GM12878 (cell line): ENCODE data around the gene CCDC187. TPM values are rescaled to one million over a fixed set of nuclear protein-coding genes. Genes with fewer than 3 reads are reported as not detected.

Experiments
- ATAC-seq: fragments of 200-7000 bp; cut with Tn5 transposase; 3 replicates; pipeline ENCODE4 v1.9.1; 2020; ENCODE audit warnings: mild to moderate bottlenecking, moderate library complexity
- BruUV-seq: library from RNA; stranded (reverse); fragments of 400-500 nt; replicated peaks from 2 replicates; lab custom pipeline; 2021; lab: Mats Ljungman, UMichigan
- CTCF ChIA-PET: fragments of 300-600 bp; sonication (Branson Sonifier 250); formaldehyde crosslinking; extraction: SDS; loops from one replicate; lab custom pipeline; 2021; ENCODE audit warnings: inconsistent platforms; lab: Yijun Ruan, JAX
- POLR2A ChIA-PET: fragments of 350-600 bp; formaldehyde crosslinking; extraction: SDS; loops from one replicate; lab custom pipeline; 2021; ENCODE audit warnings: inconsistent platforms; lab: Charles Lee
- RAD21 ChIA-PET: fragments of 300-600 bp; sonication (Branson Sonifier 250); formaldehyde crosslinking; loops from one replicate; lab custom pipeline; 2023; ENCODE audit warnings: antibody characterized with exemption; ENCODE audit not compliant: unreplicated experiment; lab: Charles Lee
- SMC1A ChIA-PET: fragments of 300-600 bp; sonication (Branson Sonifier 250); formaldehyde crosslinking; loops from one replicate; lab custom pipeline; 2023; ENCODE audit not compliant: unreplicated experiment, uncharacterized antibody; lab: Charles Lee
- DNase-seq: peaks from one replicate; pipeline ENCODE4 v3.0.0-alpha.2; 2011; ENCODE audit warnings: low read depth, low spot score
- FAIRE-seq: peaks from 3 replicates; lab custom pipeline; 2011; peaks lifted over from hg19 to GRCh38; lab: Jason Lieb, UNC
- H2AFZ ChIP-seq: 2 replicates; pipeline ENCODE4 v1.6.0; 2011; ENCODE audit warnings: low read depth, low read length, control low read depth; ENCODE audit not compliant: control insufficient read depth
- H3K27ac ChIP-seq: 2 replicates; pipeline ENCODE4 v1.5.1; 2011; ENCODE audit warnings: control low read depth; ENCODE audit not compliant: control insufficient read depth, insufficient read depth
- H3K27me3 ChIP-seq, 2 experiments: replicated peaks in 1 of 2; 2 replicates each; pipeline versions ENCODE4 v1.6.0 to v1.6.1; 2011; ENCODE audit warnings: low read length in 1 of 2; ENCODE audit not compliant: control insufficient read depth in 2 of 2, insufficient read depth in 2 of 2
- H3K36me3 ChIP-seq, 2 experiments: 2 replicates each; pipeline ENCODE4 v1.5.1; 2011; ENCODE audit warnings: low read length in 1 of 2; ENCODE audit not compliant: control insufficient read depth in 2 of 2, insufficient read depth in 2 of 2
- H3K4me1 ChIP-seq: 2 replicates; pipeline ENCODE4 v1.6.1; 2011; ENCODE audit warnings: mild to moderate bottlenecking, low read length, moderate library complexity, mixed read lengths; ENCODE audit not compliant: control insufficient read depth, insufficient read depth
- H3K4me2 ChIP-seq: 2 replicates; pipeline ENCODE4 v1.6.0; 2011; ENCODE audit warnings: control low read depth; ENCODE audit not compliant: control insufficient read depth, insufficient read depth
- H3K4me3 ChIP-seq: fragments of 200-600 bp; sonication (generic); 2 replicates; pipeline ENCODE4 v1.5.1; 2016
- H3K79me2 ChIP-seq: 2 replicates; pipeline ENCODE4 v1.6.0; 2011; ENCODE audit warnings: low read length; ENCODE audit not compliant: control insufficient read depth, insufficient read depth
- H3K9ac ChIP-seq: 2 replicates; pipeline ENCODE4 v1.8.0; 2011; ENCODE audit warnings: low read length, control low read depth, mixed read lengths; ENCODE audit not compliant: control insufficient read depth, insufficient read depth
- H3K9me3 ChIP-seq: replicated peaks from 3 replicates; pipeline ENCODE4 v1.5.1; 2011; ENCODE audit warnings: mild to moderate bottlenecking, low read length; ENCODE audit not compliant: control insufficient read depth, insufficient read depth
- H4K20me1 ChIP-seq: 2 replicates; pipeline ENCODE4 v1.6.0; 2011; ENCODE audit not compliant: control insufficient read depth, insufficient read depth
- DPF2 ChIP-seq: fragments of 450-650 bp; IDR thresholded peaks from 2 replicates; pipeline ENCODE4 v1.6.1; 2017; ENCODE audit warnings: mild to moderate bottlenecking
- ETV6 ChIP-seq, 2 experiments: fragments of 450-650 bp in 1 of 2; IDR thresholded peaks in 1 of 2; conservative IDR thresholded peaks in 1 of 2; 2 replicates each; pipeline ENCODE4 v1.6.1; 2014; ENCODE audit warnings: antibody characterized with exemption in 1 of 2, borderline replicate concordance in 1 of 2, low read depth in 1 of 2, mild to moderate bottlenecking in 1 of 2, moderate library complexity in 1 of 2
- MEF2B ChIP-seq: fragments of 450-650 bp; IDR thresholded peaks from 2 replicates; pipeline ENCODE4 v1.6.1; 2018; ENCODE audit warnings: mild to moderate bottlenecking, moderate library complexity; ENCODE audit not compliant: partially characterized antibody, poor library complexity, severe bottlenecking
- MYB ChIP-seq: fragments of 150-350 bp; IDR thresholded peaks from 2 replicates; pipeline ENCODE4 v1.6.1; 2014; ENCODE audit warnings: mild to moderate bottlenecking, low read depth, low read length, borderline replicate concordance
- NBN ChIP-seq: fragments of 450-650 bp; IDR thresholded peaks from 2 replicates; pipeline ENCODE4 v1.6.1; 2016
- NKRF ChIP-seq: fragments of 450-650 bp; conservative IDR thresholded peaks from 2 replicates; pipeline ENCODE4 v1.6.1; 2017; ENCODE audit warnings: mild to moderate bottlenecking, moderate library complexity
- NR2C1 ChIP-seq: fragments of 450-650 bp; IDR thresholded peaks from 2 replicates; pipeline ENCODE4 v1.6.1; 2017; ENCODE audit warnings: antibody characterized with exemption, mild to moderate bottlenecking, moderate library complexity
- PAX5 ChIP-seq: IDR thresholded peaks from 2 replicates; pipeline ENCODE4 v1.6.1; 2011; ENCODE audit warnings: low read depth, low read length, borderline replicate concordance
- RCOR1 ChIP-seq: conservative IDR thresholded peaks from 2 replicates; pipeline ENCODE4 v1.6.1; 2012; ENCODE audit warnings: low read depth, low read length, improper control_type of control experiment
- SREBF2 ChIP-seq: IDR thresholded peaks from 2 replicates; pipeline ENCODE4 v1.6.1; 2012; ENCODE audit warnings: mild to moderate bottlenecking, low read length
- TAF1 ChIP-seq: IDR thresholded peaks from 2 replicates; pipeline ENCODE4 v1.6.1; 2011; ENCODE audit warnings: mild to moderate bottlenecking, low read depth, low read length, borderline replicate concordance
- TCF3 ChIP-seq: IDR thresholded peaks from 2 replicates; pipeline ENCODE4 v1.6.1; 2012; ENCODE audit warnings: low read depth, mild to moderate bottlenecking, low read length, borderline replicate concordance; ENCODE audit not compliant: insufficient read depth
- USF2 ChIP-seq: IDR thresholded peaks from 2 replicates; pipeline ENCODE4 v1.6.1; 2011; ENCODE audit warnings: low read depth, low read length, improper control_type of control experiment, borderline replicate concordance
- ZSCAN29 ChIP-seq: fragments of 450-650 bp; IDR thresholded peaks from 2 replicates; pipeline ENCODE4 v1.6.1; 2017; ENCODE audit warnings: mild to moderate bottlenecking, moderate library complexity
- ZZZ3 ChIP-seq: IDR thresholded peaks from 2 replicates; pipeline ENCODE4 v1.6.1; 2011; ENCODE audit warnings: low read depth; ENCODE audit not compliant: control insufficient read depth, insufficient read length
- WGBS: methylation state at CpG from one replicate; pipeline ENCODE4 v1.1.6; 2016; ENCODE audit warnings: low lambda C conversion rate; ENCODE audit not compliant: insufficient replicate concordance, insufficient coverage; ENCODE audit errors: missing lambda C conversion rate; 5-methylcytosine and 5-hydroxymethylcytosine counted together
- in situ Hi-C: fragments of 300-500 bp; cut with MboI; formaldehyde crosslinking; loops from 9 replicates; pipeline ENCODE4 v1.14.3; 2018; ENCODE audit warnings: mixed read lengths
- intact Hi-C: fragments of 100-400 bp; cut with micrococcal nuclease; formaldehyde crosslinking; loops from one replicate; pipeline ENCODE4 v1.14.2; 2022; ENCODE audit not compliant: unreplicated experiment
- polyA plus RNA-seq, 11 experiments: library from polyadenylated mRNA; depleted of rRNA in 4 of 11; unstranded in 6 of 11; stranded (reverse) in 5 of 11; fragments of >200 nt; fragmentation: Nextera tagmentation in 4 of 11; fragmentation: Illumina TruSeq in 1 of 11; extraction: Ambion mirVana in 4 of 11; extraction: Trizol in 1 of 11; gene quantifications; 1 replicate in 1 of 11; 2 replicates in 10 of 11; pipeline versions ENCODE4 v1.2.1 to v1.2.3, GENCODE V29; 2011 to 2016; ENCODE audit warnings: inconsistent platforms in 2 of 11, missing spikeins in 2 of 11, low read depth in 1 of 11
- total RNA-seq, 4 experiments: library from RNA; depleted of rRNA in 3 of 4; stranded (reverse); fragments of >200 nt in 3 of 4; fragmentation: Illumina TruSeq in 1 of 4; extraction: Trizol in 1 of 4; gene quantifications; 2 replicates each; pipeline versions ENCODE4 v1.2.1 to v1.2.3, GENCODE V29; 2013 to 2021

The CCDC187 gene
- total and polyA plus RNA-seq, 10 of the 15 experiments (the other 5 are each of a cell fraction or from before 2014, with no cell fraction given) = 0.04 to 0.23 (median 0.04) TPM; not detected in 7

DNA sequence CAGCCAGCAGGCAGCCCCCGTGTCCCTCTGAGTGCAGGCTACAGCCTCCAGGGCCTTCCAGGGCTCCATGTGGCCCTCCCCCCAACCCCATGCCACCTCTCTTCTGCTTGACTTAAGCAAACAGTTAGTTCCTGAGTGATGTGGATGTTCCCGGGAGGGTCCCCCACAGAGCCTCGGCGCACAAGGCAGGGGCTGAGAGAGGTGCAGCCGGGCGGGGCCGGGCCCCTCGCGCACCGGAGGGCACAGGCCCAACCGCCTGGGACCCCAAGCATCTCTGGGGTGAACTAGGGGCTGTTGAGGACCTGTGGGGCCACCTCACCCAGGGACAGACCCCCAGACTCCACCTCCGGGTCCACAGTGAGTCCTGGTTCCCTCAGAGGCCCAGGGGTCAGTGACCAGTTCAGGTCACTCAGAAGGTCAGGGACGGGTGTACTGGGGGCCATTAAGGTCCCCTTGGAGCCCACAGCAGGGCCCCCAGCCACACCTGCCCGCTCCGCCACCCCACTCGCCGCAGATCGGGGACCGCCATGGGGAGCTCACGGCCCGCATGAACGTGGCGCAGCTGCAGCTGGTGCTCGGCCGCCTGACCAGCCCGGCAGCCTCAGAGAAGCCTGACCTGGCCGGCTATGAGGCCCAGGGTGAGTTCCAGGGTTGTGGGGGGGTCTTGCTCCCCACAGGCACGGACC, 36.6 kb upstream of the CCDC187 start:
- Histone ChIP-seq H3K27ac (no peak overlapping the region), H3K4me1 (no peaks in the 10 kb centered on the region), H3K4me2 (no peak overlapping the region), H4K20me1 (no peaks in the 10 kb centered on the region), H2AFZ (no peak overlapping the region), H3K36me3 (no peaks in the 10 kb centered on the region), H3K4me3 (no peak overlapping the region)
- WGBS = 55% methylated on average over 28 of the region's 28 CpGs
- ChIA-PET POLR2A (no interaction called here), SMC1A (interaction anchor here (1.2 kb wide), 1 partner anchor 22 kb away, joined by 4 read pairs; no protein-coding TSS in a partner anchor), CTCF (no interaction called here)
- in situ Hi-C loops = no loop called here
- no TSS peak for BruUV-seq
- intact Hi-C loops = no loop called here
- DNase-seq (no peak), ATAC-seq (no peak)
- TF ChIP-seq MEF2B (no peak), TCF3 (no peak)
- TF ChIP-seq, all 136 proteins: peak for 0
- Histone ChIP-seq H3K9ac (no peak overlapping the region), H3K27me3 (no peaks in the 10 kb centered on the region), H3K79me2 (no peaks in the 10 kb centered on the region), H3K9me3 (no peaks in the 10 kb centered on the region)
- FAIRE-seq = no peak
- RAD21 ChIA-PET = interaction anchor here (0.6 kb wide), 1 partner anchor 63 kb away, joined by 4 read pairs; no protein-coding TSS in a partner anchor

DNA sequence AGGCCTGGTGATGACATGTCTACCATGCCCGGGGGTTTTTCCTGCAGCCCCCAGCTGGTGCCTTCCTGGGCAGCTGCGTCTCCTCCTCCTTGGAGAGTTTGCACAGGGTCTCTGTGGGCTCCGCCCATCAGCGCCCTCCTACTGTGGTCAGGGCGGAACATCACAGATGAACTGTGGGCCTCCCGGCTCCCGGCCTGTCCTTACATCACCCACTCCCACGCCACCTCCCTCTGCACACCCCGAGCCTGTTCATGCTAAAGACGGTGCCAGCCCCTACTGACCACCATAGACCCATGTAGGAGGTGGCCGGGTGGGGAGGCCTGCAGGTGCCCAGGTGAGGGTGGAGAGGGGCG, 36.0 kb upstream of the CCDC187 start:
- H4K20me1 ChIP-seq = no peaks in the 10 kb centered on the region
- POLR2A ChIA-PET = no interaction called here
- H3K4me2 ChIP-seq = no peak overlapping the region
- DNase-seq (no peak), ATAC-seq (no peak), FAIRE-seq (no peak)
- SMC1A ChIA-PET = interaction anchor here (1.2 kb wide), 1 partner anchor 23 kb away, joined by 4 read pairs; no protein-coding TSS in a partner anchor
- RAD21 ChIA-PET = no interaction called here
- CTCF ChIA-PET = interaction anchor here (0.7 kb wide), 1 partner anchor 23 kb away, joined by 3 read pairs; no protein-coding TSS in a partner anchor
- H3K27me3 ChIP-seq = no peaks in the 10 kb centered on the region
- intact Hi-C loops = loop anchor here (1.0 kb wide), 1 partner anchor 60 kb away; the partner anchor contains the start of gene SNAPC4
- no peaks in the 10 kb centered on the region for H3K9me3 ChIP-seq
- H3K4me3 ChIP-seq = no peak overlapping the region
- H3K36me3 ChIP-seq = no peaks in the 10 kb centered on the region
- in situ Hi-C loops = loop anchor here (5.0 kb wide), 1 partner anchor 57 kb away; no protein-coding TSS in a partner anchor
- H3K27ac ChIP-seq = no peak overlapping the region
- no peaks in the 10 kb centered on the region for H3K4me1 ChIP-seq
- no peak overlapping the region for H2AFZ ChIP-seq
- 42% methylated on average over 12 of the region's 12 CpGs for WGBS
- no TSS peak for BruUV-seq
- no peak overlapping the region for H3K9ac ChIP-seq
- no peaks in the 10 kb centered on the region for H3K79me2 ChIP-seq
- TF ChIP-seq NR2C1 (no peak), USF2 (no peak), NKRF (no peak), MYB (no peak), RCOR1 (no peak), PAX5 (no peak), SREBF2 (no peak), ZZZ3 (no peak), ETV6 (conservative IDR thresholded peaks at IDR 0.05 in 1 of 2, IDR thresholded peaks at IDR 0.05 in 1 of 2; ENCODE audit: borderline replicate concordance in 1 of 2, low read depth in 1 of 2) (no peak), DPF2 (no peak), TAF1 (no peak), NBN (no peak), ZSCAN29 (no peak)
